Panc1 (cell line): ENCODE results near the gene CACNA2D3. TPM values are rescaled to one million over a fixed set of nuclear protein-coding genes. Genes with fewer than 3 reads are reported as not detected.
A peak's percentile ranks its signal among the peaks of the same experiment; 100 is the strongest.

Source experiments
- ATAC-seq: fragments of 200-7000 bp; cut with Tn5 transposase; 2 replicates; pipeline ENCODE4 v1.9.1; 2020; ENCODE audit warnings: mild to moderate bottlenecking, moderate library complexity
- BruUV-seq: library from RNA; stranded (reverse); fragments of 400-500 nt; replicated peaks from 2 replicates; lab custom pipeline; 2021; lab: Mats Ljungman, UMichigan
- CTCF ChIA-PET: fragments of 300-600 bp; sonication (Branson Sonifier 250); formaldehyde crosslinking; loops from one replicate; lab custom pipeline; 2022; ENCODE audit warnings: antibody characterized with exemption; lab: Charles Lee
- POLR2A ChIA-PET: fragments of 300-600 bp; sonication (Branson Sonifier 250); formaldehyde crosslinking; loops from one replicate; lab custom pipeline; 2022; ENCODE audit warnings: antibody characterized with exemption; lab: Charles Lee
- DNase-seq: peaks from one replicate; pipeline ENCODE4 v3.0.0-alpha.2; 2010; ENCODE audit warnings: low read depth, low spot score
- H3K27ac ChIP-seq: 2 replicates; pipeline ENCODE4 v1.5.1; 2011; ENCODE audit warnings: mild to moderate bottlenecking, low read length, inconsistent platforms
- H3K27me3 ChIP-seq: fragments of 200-500 bp; sonication (Bioruptor generic); 2 replicates; pipeline ENCODE4 v1.6.0; 2014; ENCODE audit warnings: low read length, inconsistent platforms; ENCODE audit not compliant: control insufficient read depth, insufficient read depth
- H3K36me3 ChIP-seq: fragments of 200-500 bp; sonication (Bioruptor generic); 2 replicates; pipeline ENCODE4 v1.5.1; 2014; ENCODE audit warnings: inconsistent platforms, mild to moderate bottlenecking, low read length, moderate library complexity; ENCODE audit not compliant: control insufficient read depth, insufficient read depth
- H3K4me1 ChIP-seq: 2 replicates; pipeline ENCODE4 v1.5.1; 2011; ENCODE audit warnings: inconsistent platforms, mild to moderate bottlenecking, low read length, moderate library complexity; ENCODE audit not compliant: control insufficient read depth, insufficient read depth
- H3K4me3 ChIP-seq, 2 experiments: 2 replicates each; pipeline ENCODE4 v1.5.1; 2011 to 2012; ENCODE audit warnings: low read depth in 2 of 2, low read length in 2 of 2, mild to moderate bottlenecking in 2 of 2, inconsistent platforms in 1 of 2, moderate library complexity in 1 of 2
- H3K9me3 ChIP-seq: fragments of 200-500 bp; sonication (Bioruptor generic); 2 replicates; pipeline ENCODE4 v1.5.1; 2014; ENCODE audit warnings: low read depth, mild to moderate bottlenecking, inconsistent platforms, low read length, moderate library complexity; ENCODE audit not compliant: control insufficient read depth, insufficient read depth
- POLR2AphosphoS5 ChIP-seq: IDR thresholded peaks from 2 replicates; pipeline ENCODE4 v1.6.1; 2012; ENCODE audit warnings: mild to moderate bottlenecking, low read depth, low read length, moderate library complexity
- SIN3A ChIP-seq: IDR thresholded peaks from 2 replicates; pipeline ENCODE4 v1.6.1; 2012; ENCODE audit warnings: low read depth, mild to moderate bottlenecking, low read length, moderate library complexity, borderline replicate concordance; ENCODE audit not compliant: insufficient read depth
- TCF7L2 ChIP-seq: IDR thresholded peaks from 2 replicates; pipeline ENCODE4 v1.6.1; 2011; ENCODE audit warnings: mild to moderate bottlenecking, low read depth, low read length, inconsistent platforms
- in situ Hi-C: cut with HindIII; loops from 2 replicates; pipeline ENCODE4 v1.10.0; 2016; ENCODE audit warnings: low sequenced_read_pairs, low pct_unique_long_range_greater_than_20kb
- intact Hi-C: fragments of 100-400 bp; cut with micrococcal nuclease; formaldehyde crosslinking; loops from one replicate; pipeline ENCODE4 v1.10.0; 2022; ENCODE audit not compliant: unreplicated experiment
- total RNA-seq: library from RNA; stranded (reverse); gene quantifications from one replicate; pipeline ENCODE4 v1.2.1, GENCODE V29; 2021; ENCODE audit not compliant: unreplicated experiment
- TF ChIP-seq, protein P1 (sequence below), 2 experiments: IDR thresholded peaks; 2 replicates each; pipeline ENCODE4 v1.6.1; 2011 to 2012; ENCODE audit warnings: low read depth in 2 of 2, control low read depth in 1 of 2, low read length in 1 of 2, mild to moderate bottlenecking in 1 of 2, moderate library complexity in 1 of 2; ENCODE audit not compliant: insufficient read depth in 1 of 2
- TF ChIP-seq, protein P2 (sequence below): fragments of 450-650 bp; IDR thresholded peaks from 2 replicates; pipeline ENCODE4 v1.5.1; 2017; ENCODE audit warnings: mild to moderate bottlenecking

The CACNA2D3 gene
- total RNA-seq, 1 experiment from 2014 or later: 0.41 TPM

DNA sequence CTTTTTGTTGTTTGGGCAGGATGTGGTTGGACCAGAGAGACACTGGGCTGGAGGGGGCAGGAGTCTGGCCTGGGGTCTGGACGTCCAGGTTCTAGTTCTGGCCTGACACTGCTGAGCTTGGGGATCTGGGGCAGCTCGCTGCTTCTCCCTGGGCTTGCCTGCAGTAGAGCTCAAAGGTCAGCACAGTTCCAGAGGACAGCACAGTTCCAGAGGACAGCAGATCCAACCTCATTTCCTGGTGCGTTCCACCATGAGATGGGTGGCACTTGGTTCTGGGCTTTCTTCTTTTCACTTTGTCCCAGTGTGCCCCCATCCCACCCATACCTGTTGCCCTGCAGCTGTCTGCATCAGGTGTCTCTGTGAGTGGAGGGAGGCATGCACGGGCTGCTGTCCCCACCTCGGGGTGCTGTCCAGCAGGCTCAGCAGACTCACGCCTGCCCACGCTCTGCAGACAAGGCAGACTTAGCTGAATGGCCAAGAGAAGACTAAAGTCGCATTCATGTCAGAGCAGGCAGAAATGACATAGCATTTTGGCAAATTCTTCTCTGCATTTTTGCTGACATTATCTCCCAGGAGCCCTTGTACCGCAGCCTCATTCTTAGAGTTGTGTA lies 16.7 kb downstream of the CACNA2D3 start:
- H3K4me1 ChIP-seq: no peaks in the 10 kb centered on the region
- H3K27ac ChIP-seq: no peak overlapping the region
- ATAC-seq (no peak), DNase-seq (no peak)
- in situ Hi-C loops (no loop called here), intact Hi-C loops (no loop called here)
- TF ChIP-seq TCF7L2: no peak
- TF ChIP-seq, protein P1, sequence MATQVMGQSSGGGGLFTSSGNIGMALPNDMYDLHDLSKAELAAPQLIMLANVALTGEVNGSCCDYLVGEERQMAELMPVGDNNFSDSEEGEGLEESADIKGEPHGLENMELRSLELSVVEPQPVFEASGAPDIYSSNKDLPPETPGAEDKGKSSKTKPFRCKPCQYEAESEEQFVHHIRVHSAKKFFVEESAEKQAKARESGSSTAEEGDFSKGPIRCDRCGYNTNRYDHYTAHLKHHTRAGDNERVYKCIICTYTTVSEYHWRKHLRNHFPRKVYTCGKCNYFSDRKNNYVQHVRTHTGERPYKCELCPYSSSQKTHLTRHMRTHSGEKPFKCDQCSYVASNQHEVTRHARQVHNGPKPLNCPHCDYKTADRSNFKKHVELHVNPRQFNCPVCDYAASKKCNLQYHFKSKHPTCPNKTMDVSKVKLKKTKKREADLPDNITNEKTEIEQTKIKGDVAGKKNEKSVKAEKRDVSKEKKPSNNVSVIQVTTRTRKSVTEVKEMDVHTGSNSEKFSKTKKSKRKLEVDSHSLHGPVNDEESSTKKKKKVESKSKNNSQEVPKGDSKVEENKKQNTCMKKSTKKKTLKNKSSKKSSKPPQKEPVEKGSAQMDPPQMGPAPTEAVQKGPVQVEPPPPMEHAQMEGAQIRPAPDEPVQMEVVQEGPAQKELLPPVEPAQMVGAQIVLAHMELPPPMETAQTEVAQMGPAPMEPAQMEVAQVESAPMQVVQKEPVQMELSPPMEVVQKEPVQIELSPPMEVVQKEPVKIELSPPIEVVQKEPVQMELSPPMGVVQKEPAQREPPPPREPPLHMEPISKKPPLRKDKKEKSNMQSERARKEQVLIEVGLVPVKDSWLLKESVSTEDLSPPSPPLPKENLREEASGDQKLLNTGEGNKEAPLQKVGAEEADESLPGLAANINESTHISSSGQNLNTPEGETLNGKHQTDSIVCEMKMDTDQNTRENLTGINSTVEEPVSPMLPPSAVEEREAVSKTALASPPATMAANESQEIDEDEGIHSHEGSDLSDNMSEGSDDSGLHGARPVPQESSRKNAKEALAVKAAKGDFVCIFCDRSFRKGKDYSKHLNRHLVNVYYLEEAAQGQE (IDR thresholded peaks at IDR 0.05; ENCODE audit: insufficient read depth in 1 of 2, low read depth in 2 of 2, low read length in 1 of 2): 0 out of 4 replicates have a peak, but pooled peaks of 1 of the 2 experiments have one; percentile 33
- no peaks in the 10 kb centered on the region for H3K9me3 ChIP-seq
- BruUV-seq: no TSS peak
- H3K36me3 ChIP-seq: no peaks in the 10 kb centered on the region
- CTCF ChIA-PET: no interaction called here
- no peak overlapping the region for H3K4me3 ChIP-seq
- H3K27me3 ChIP-seq: peaks cover 2% of the 10 kb centered on the region
- POLR2A ChIA-PET: no interaction called here

DNA sequence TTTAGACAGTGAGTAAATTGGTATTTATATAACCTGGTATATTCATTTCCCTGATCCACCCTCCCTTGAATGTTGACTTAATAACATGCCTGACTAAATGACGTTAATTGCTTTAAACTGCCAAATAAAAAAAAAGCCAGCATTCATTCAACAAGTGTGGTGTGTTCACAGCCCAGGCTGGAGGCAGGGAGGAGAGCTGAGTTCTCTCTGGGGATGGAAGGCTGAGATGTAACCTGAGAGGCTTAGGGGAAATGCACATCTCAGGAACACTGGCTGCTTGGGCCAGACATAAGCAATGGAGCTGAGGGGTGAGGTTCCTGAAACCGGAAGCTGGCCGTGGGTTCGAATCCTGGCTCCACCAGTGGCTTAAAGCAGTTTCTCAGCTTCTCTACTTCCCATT lies 17.3 kb downstream of the CACNA2D3 start:
- POLR2A ChIA-PET: no interaction called here
- TF ChIP-seq POLR2AphosphoS5: no peak
- TF ChIP-seq, protein P1 (IDR thresholded peaks at IDR 0.05; ENCODE audit: insufficient read depth in 1 of 2, low read depth in 2 of 2, low read length in 1 of 2): no peak
- TF ChIP-seq, protein P2, sequence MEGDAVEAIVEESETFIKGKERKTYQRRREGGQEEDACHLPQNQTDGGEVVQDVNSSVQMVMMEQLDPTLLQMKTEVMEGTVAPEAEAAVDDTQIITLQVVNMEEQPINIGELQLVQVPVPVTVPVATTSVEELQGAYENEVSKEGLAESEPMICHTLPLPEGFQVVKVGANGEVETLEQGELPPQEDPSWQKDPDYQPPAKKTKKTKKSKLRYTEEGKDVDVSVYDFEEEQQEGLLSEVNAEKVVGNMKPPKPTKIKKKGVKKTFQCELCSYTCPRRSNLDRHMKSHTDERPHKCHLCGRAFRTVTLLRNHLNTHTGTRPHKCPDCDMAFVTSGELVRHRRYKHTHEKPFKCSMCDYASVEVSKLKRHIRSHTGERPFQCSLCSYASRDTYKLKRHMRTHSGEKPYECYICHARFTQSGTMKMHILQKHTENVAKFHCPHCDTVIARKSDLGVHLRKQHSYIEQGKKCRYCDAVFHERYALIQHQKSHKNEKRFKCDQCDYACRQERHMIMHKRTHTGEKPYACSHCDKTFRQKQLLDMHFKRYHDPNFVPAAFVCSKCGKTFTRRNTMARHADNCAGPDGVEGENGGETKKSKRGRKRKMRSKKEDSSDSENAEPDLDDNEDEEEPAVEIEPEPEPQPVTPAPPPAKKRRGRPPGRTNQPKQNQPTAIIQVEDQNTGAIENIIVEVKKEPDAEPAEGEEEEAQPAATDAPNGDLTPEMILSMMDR: no peak
- TF ChIP-seq SIN3A: no peak
- TF ChIP-seq TCF7L2: no peak
- peaks cover 2% of the 10 kb centered on the region for H3K27me3 ChIP-seq
- H3K4me1 ChIP-seq: no peaks in the 10 kb centered on the region
- CTCF ChIA-PET: no interaction called here
- intact Hi-C loops: no loop called here
- no peak overlapping the region for H3K4me3 ChIP-seq
- H3K9me3 ChIP-seq: no peaks in the 10 kb centered on the region
- ATAC-seq: no peak
- BruUV-seq: no TSS peak
- no peaks in the 10 kb centered on the region for H3K36me3 ChIP-seq
- no peak overlapping the region for H3K27ac ChIP-seq
- DNase-seq: no peak
- in situ Hi-C loops: no loop called here
